ENCODE measurements around the gene FAM114A1. TPM values are rescaled to one million over a fixed set of nuclear protein-coding genes. Genes with fewer than 3 reads are reported as not detected.

Gene FAM114A1
- total RNA-seq, 1 donor from 2014 or later, result 159 TPM

- H4K20me1 ChIP-seq (ENCODE audit: insufficient read depth, low read length), result no peaks in the 10 kb centered on the region
- no peaks in the 10 kb centered on the region for H3K27me3 ChIP-seq (ENCODE audit: insufficient read depth, low read length)
- TF ChIP-seq EZH2 (IDR thresholded peaks at IDR 0.05; ENCODE audit: insufficient read depth, low read length) (no peak), CTCF (IDR thresholded peaks at IDR 0.05; ENCODE audit: insufficient read depth, low read depth, low read length) (no peak)
- H3K79me2 ChIP-seq (ENCODE audit: insufficient read depth, low read length), result no peaks in the 10 kb centered on the region
- Mint-ChIP-seq H3K4me1 (ENCODE audit: low read depth, unreplicated experiment) (peaks cover 22% of the 10 kb centered on the region), H3K9me3 (ENCODE audit: unreplicated experiment) (no peaks in the 10 kb centered on the region), H3K4me3 (ENCODE audit: unreplicated experiment) (no peak overlapping the region), H3K27me3 (ENCODE audit: low read depth, unreplicated experiment) (peaks cover 5% of the 10 kb centered on the region), H3K27ac (ENCODE audit: unreplicated experiment) (no peak overlapping the region), H3K36me3 (ENCODE audit: low read depth, unreplicated experiment) (peaks cover 1% of the 10 kb centered on the region)
- no peak overlapping the region for H3K4me3 ChIP-seq (ENCODE audit: insufficient read depth, low read depth, low read length)
- no peak overlapping the region for H3K9ac ChIP-seq (ENCODE audit: low read length)
- H3K9me3 ChIP-seq (ENCODE audit: insufficient read depth, low read depth, low read length), result no peaks in the 10 kb centered on the region
- DNase-seq (ENCODE audit: low read depth) (no peak), FAIRE-seq (no peak)
- no peak overlapping the region for H3K4me2 ChIP-seq (ENCODE audit: low read length)
- H2AFZ ChIP-seq (ENCODE audit: low read depth, low read length), result no peak overlapping the region
- H3K36me3 ChIP-seq (ENCODE audit: insufficient read depth, low read length), result no peaks in the 10 kb centered on the region
- peaks cover 21% of the 10 kb centered on the region for H3K4me1 ChIP-seq (ENCODE audit: insufficient read depth, low read length)
- H3K27ac ChIP-seq (ENCODE audit: low read depth, low read length), result no peak overlapping the region
Measured at GRCh38 chr4:38950734-38951133, 83.1 kb downstream of the FAM114A1 start.

GRCh38 chr4:38951598-38951997 lies 84.0 kb downstream of the FAM114A1 start:
- Histone ChIP-seq H4K20me1 (ENCODE audit: insufficient read depth, low read length) (no peaks in the 10 kb centered on the region), H3K4me1 (ENCODE audit: insufficient read depth, low read length) (peaks cover 21% of the 10 kb centered on the region), H3K36me3 (ENCODE audit: insufficient read depth, low read length) (no peaks in the 10 kb centered on the region), H3K9ac (ENCODE audit: low read length) (no peak overlapping the region), H3K27ac (ENCODE audit: low read depth, low read length) (no peak overlapping the region), H2AFZ (ENCODE audit: low read depth, low read length) (no peak overlapping the region), H3K4me2 (ENCODE audit: low read length) (no peak overlapping the region), H3K27me3 (ENCODE audit: insufficient read depth, low read length) (no peaks in the 10 kb centered on the region), H3K9me3 (ENCODE audit: insufficient read depth, low read depth, low read length) (no peaks in the 10 kb centered on the region), H3K4me3 (ENCODE audit: insufficient read depth, low read depth, low read length) (no peak overlapping the region), H3K79me2 (ENCODE audit: insufficient read depth, low read length) (no peaks in the 10 kb centered on the region)
- FAIRE-seq (no peak), DNase-seq (ENCODE audit: low read depth) (no peak)
- peaks cover 22% of the 10 kb centered on the region for H3K4me1 Mint-ChIP-seq (ENCODE audit: low read depth, unreplicated experiment)
- TF ChIP-seq EZH2 (IDR thresholded peaks at IDR 0.05; ENCODE audit: insufficient read depth, low read length) (no peak), CTCF (IDR thresholded peaks at IDR 0.05; ENCODE audit: insufficient read depth, low read depth, low read length) (no peak)
- H3K4me3 Mint-ChIP-seq (ENCODE audit: unreplicated experiment), result no peak overlapping the region
- no peak overlapping the region for H3K27ac Mint-ChIP-seq (ENCODE audit: unreplicated experiment)
- H3K9me3 Mint-ChIP-seq (ENCODE audit: unreplicated experiment), result peaks cover 2% of the 10 kb centered on the region
- peaks cover 7% of the 10 kb centered on the region for H3K27me3 Mint-ChIP-seq (ENCODE audit: low read depth, unreplicated experiment)
- H3K36me3 Mint-ChIP-seq (ENCODE audit: low read depth, unreplicated experiment), result no peaks in the 10 kb centered on the region

GRCh38 chr4:38952017-38952416 lies 84.4 kb downstream of the FAM114A1 start:
- DNase-seq (ENCODE audit: low read depth) (no peak), FAIRE-seq (peak; percentile 26)
- peaks cover 22% of the 10 kb centered on the region for H3K4me1 Mint-ChIP-seq (ENCODE audit: low read depth, unreplicated experiment)
- H3K4me3 Mint-ChIP-seq (ENCODE audit: unreplicated experiment), result no peak overlapping the region
- Histone ChIP-seq H3K4me1 (ENCODE audit: insufficient read depth, low read length) (peaks cover 21% of the 10 kb centered on the region), H3K4me2 (ENCODE audit: low read length) (no peak overlapping the region), H3K36me3 (ENCODE audit: insufficient read depth, low read length) (no peaks in the 10 kb centered on the region), H2AFZ (ENCODE audit: low read depth, low read length) (no peak overlapping the region), H3K4me3 (ENCODE audit: insufficient read depth, low read depth, low read length) (no peak overlapping the region), H3K27me3 (ENCODE audit: insufficient read depth, low read length) (no peaks in the 10 kb centered on the region), H4K20me1 (ENCODE audit: insufficient read depth, low read length) (no peaks in the 10 kb centered on the region), H3K27ac (ENCODE audit: low read depth, low read length) (no peak overlapping the region), H3K9me3 (ENCODE audit: insufficient read depth, low read depth, low read length) (no peaks in the 10 kb centered on the region), H3K9ac (ENCODE audit: low read length) (no peak overlapping the region), H3K79me2 (ENCODE audit: insufficient read depth, low read length) (no peaks in the 10 kb centered on the region)
- no peak for TF ChIP-seq CTCF (IDR thresholded peaks at IDR 0.05; ENCODE audit: insufficient read depth, low read depth, low read length)
- TF ChIP-seq EZH2 (IDR thresholded peaks at IDR 0.05; ENCODE audit: insufficient read depth, low read length), result no peak
- H3K36me3 Mint-ChIP-seq (ENCODE audit: low read depth, unreplicated experiment), result no peaks in the 10 kb centered on the region
- no peak overlapping the region for H3K27ac Mint-ChIP-seq (ENCODE audit: unreplicated experiment)
- peaks cover 2% of the 10 kb centered on the region for H3K9me3 Mint-ChIP-seq (ENCODE audit: unreplicated experiment)
- H3K27me3 Mint-ChIP-seq (ENCODE audit: low read depth, unreplicated experiment), result peaks cover 7% of the 10 kb centered on the region
